Endothelial cell of umbilical vein (primary cell): Measurements from ENCODE around the gene RSPH10B2. TPM values are rescaled to one million over a fixed set of nuclear protein-coding genes. Genes with fewer than 3 reads are reported as not detected.
"Not testable (repeated sequence)": the region's sequence is repeated elsewhere in the genome, so short reads cannot be mapped to it uniquely, and the experiment has no call there.

Experiments used
- BruUV-seq: library from RNA; stranded (reverse); fragments of 400-500 nt; replicated peaks from 2 replicates; lab custom pipeline; 2021; lab: Mats Ljungman, UMichigan
- CTCF ChIA-PET: fragments of 300-600, 350-600 bp; sonication (Branson Sonifier 250); formaldehyde crosslinking; loops from one replicate; lab custom pipeline; 2021; ENCODE audit warnings: antibody characterized with exemption, inconsistent platforms; lab: Charles Lee
- POLR2A ChIA-PET: fragments of 300-600, 350-600 bp; sonication (Branson Sonifier 250); formaldehyde crosslinking; loops from one replicate; lab custom pipeline; 2021; ENCODE audit warnings: antibody characterized with exemption, inconsistent platforms; lab: Charles Lee
- DNase-seq: peaks from one replicate; pipeline ENCODE4 v3.0.0-alpha.2; 2011; ENCODE audit warnings: low read depth, low spot score
- FAIRE-seq: peaks from 2 replicates; lab custom pipeline; 2011; peaks lifted over from hg19 to GRCh38; lab: Jason Lieb, UNC
- H2AFZ ChIP-seq: 2 replicates; pipeline ENCODE4 v1.6.0; 2012; ENCODE audit warnings: low read depth, low read length, control low read depth, inconsistent platforms
- H3K27ac ChIP-seq: 2 replicates; pipeline ENCODE4 v1.5.1; 2011; ENCODE audit warnings: low read depth, mild to moderate bottlenecking, control low read depth, low read length, moderate library complexity; ENCODE audit not compliant: insufficient read depth
- H3K27me3 ChIP-seq, 2 experiments: 2 replicates each; pipeline versions ENCODE4 v1.6.0 to v1.6.1; 2011; ENCODE audit warnings: low read length in 2 of 2, mixed read lengths in 1 of 2; ENCODE audit not compliant: control insufficient read depth in 2 of 2, insufficient read depth in 2 of 2
- H3K36me3 ChIP-seq, 2 experiments: 2 replicates in 1 of 2; 3 replicates in 1 of 2; pipeline ENCODE4 v1.5.1; 2011; ENCODE audit warnings: low read length in 2 of 2, mild to moderate bottlenecking in 1 of 2, moderate library complexity in 1 of 2; ENCODE audit not compliant: control insufficient read depth in 2 of 2, insufficient read depth in 2 of 2; ENCODE audit errors: extremely low read depth in 1 of 2
- H3K4me1 ChIP-seq: 3 replicates; pipeline ENCODE4 v1.5.1; 2011; ENCODE audit warnings: mild to moderate bottlenecking, low read length; ENCODE audit not compliant: control insufficient read depth, insufficient read depth; ENCODE audit errors: extremely low read depth
- H3K4me2 ChIP-seq: 2 replicates; pipeline ENCODE4 v1.6.1; 2011; ENCODE audit warnings: low read length, control low read depth, mixed read lengths; ENCODE audit not compliant: insufficient read depth
- H3K4me3 ChIP-seq, 3 experiments: fragments of 200-600 bp in 1 of 3; sonication (generic), shearing (Covaris generic) in 1 of 3; replicated peaks in 1 of 3; 2 replicates each; pipeline ENCODE4 v1.5.1; 2011 to 2016; ENCODE audit warnings: control low read depth in 3 of 3, low read length in 3 of 3, mild to moderate bottlenecking in 2 of 3, inconsistent platforms in 1 of 3, low read depth in 1 of 3, moderate library complexity in 1 of 3; ENCODE audit not compliant: insufficient read depth in 1 of 3
- H3K79me2 ChIP-seq: 2 replicates; pipeline ENCODE4 v1.6.0; 2012; ENCODE audit warnings: low read length, inconsistent platforms; ENCODE audit not compliant: control insufficient read depth, insufficient read depth
- H3K9ac ChIP-seq: replicated peaks from 2 replicates; pipeline ENCODE3; 2011; ENCODE audit warnings: low read length, control low read depth; ENCODE audit not compliant: insufficient read depth; ENCODE audit errors: extremely low read depth
- H3K9me1 ChIP-seq: replicated peaks from 3 replicates; pipeline ENCODE4 v1.6.0; 2011; ENCODE audit warnings: mild to moderate bottlenecking, low read length; ENCODE audit not compliant: control insufficient read depth, insufficient read depth; ENCODE audit errors: extremely low read depth
- H3K9me3 ChIP-seq: replicated peaks from 2 replicates; pipeline ENCODE4 v1.5.1; 2012; ENCODE audit warnings: low read length, inconsistent platforms; ENCODE audit not compliant: control insufficient read depth, insufficient read depth
- H4K20me1 ChIP-seq: replicated peaks from 2 replicates; pipeline ENCODE3; 2011; ENCODE audit warnings: mild to moderate bottlenecking, low read length; ENCODE audit not compliant: control insufficient read depth, insufficient read depth; ENCODE audit errors: extremely low read depth
- POLR2AphosphoS5 ChIP-seq: IDR thresholded peaks from 2 replicates; pipeline ENCODE4 v1.6.1; 2012; ENCODE audit warnings: low read depth, mild to moderate bottlenecking, control low read depth, low read length, moderate library complexity; ENCODE audit not compliant: insufficient read depth
- dilution Hi-C: fragments of 300-500 bp; cut with MboI; formaldehyde crosslinking; loops from one replicate; pipeline ENCODE4 v1.15.0; 2019; ENCODE audit warnings: low sequenced_read_pairs; ENCODE audit not compliant: extremely low pct_ligation_motif_present
- intact Hi-C: fragments of 100-400 bp; cut with micrococcal nuclease; formaldehyde crosslinking; loops from one replicate; pipeline ENCODE4 v1.10.0; 2022
- polyA plus RNA-seq, 4 experiments: library from polyadenylated mRNA; depleted of rRNA in 3 of 4; stranded (reverse) in 3 of 4; unstranded in 1 of 4; fragments of >200 nt; gene quantifications; 2 replicates each; pipeline versions ENCODE4 v1.2.1 to v1.2.3, GENCODE V29; 2011 to 2012; ENCODE audit warnings: missing spikeins in 1 of 4
- total RNA-seq: library from RNA; stranded (reverse); gene quantifications from 2 replicates; pipeline ENCODE4 v1.2.3, GENCODE V29; 2021
- TF ChIP-seq, protein P1 (sequence below), 2 donors: IDR thresholded peaks; 1 replicate in 1 of 2; 2 replicates in 1 of 2; pipeline ENCODE4 v1.5.1; 2011; ENCODE audit warnings: low read length in 2 of 2, mild to moderate bottlenecking in 2 of 2, moderate library complexity in 2 of 2, control low read depth in 1 of 2, inconsistent platforms in 1 of 2, low read depth in 1 of 2; ENCODE audit not compliant: insufficient read depth in 1 of 2; ENCODE audit errors: extremely low read depth in 1 of 2

Gene RSPH10B2
- total and polyA plus RNA-seq, 2 donors (not counting 3 experiments of a cell fraction or from before 2014, with no cell fraction given): not detected

DNA sequence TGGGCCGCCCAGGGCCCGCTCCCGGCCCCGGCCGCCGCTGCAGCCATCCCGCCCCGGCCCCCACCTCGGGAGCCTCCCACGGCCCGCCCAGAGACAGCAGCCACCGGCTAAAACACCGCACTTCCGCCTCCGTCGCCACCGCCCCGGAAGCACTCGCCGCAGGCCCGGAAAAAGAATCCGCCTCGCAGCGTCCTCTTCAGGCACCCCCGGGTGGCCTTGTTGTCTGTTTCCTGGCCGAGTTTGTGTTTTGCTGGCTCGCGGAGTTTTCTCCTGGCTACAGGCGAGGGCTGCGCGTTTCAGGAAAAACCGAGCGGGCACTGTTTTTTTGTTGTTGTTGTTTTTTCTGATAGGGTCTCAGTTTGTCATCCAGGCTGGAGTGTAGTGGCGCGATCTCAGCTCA lies 72.2 kb downstream of the RSPH10B2 start, which contains the start of gene CCZ1B:
CCZ1B (minus strand) TSS at position 125 of the 400 bp plus-strand sequence; CDS start at position 47, 78 bp downstream.
- H3K9me1 ChIP-seq, H3K4me1 ChIP-seq, intact Hi-C loops, POLR2A ChIA-PET, dilution Hi-C loops, H3K36me3 ChIP-seq, CTCF ChIA-PET, H4K20me1 ChIP-seq, BruUV-seq, H3K9me3 ChIP-seq, H3K79me2 ChIP-seq, H3K27ac ChIP-seq, H3K27me3 ChIP-seq, H3K9ac ChIP-seq: not testable (repeated sequence)
- H2AFZ ChIP-seq: peak within 1 kb of the TSS; percentile 89
- H3K4me3 ChIP-seq: peak within 1 kb of the TSS; percentile 41 to 54 (median 51)
- DNase-seq: peak; percentile 52
- TF ChIP-seq, protein P1, sequence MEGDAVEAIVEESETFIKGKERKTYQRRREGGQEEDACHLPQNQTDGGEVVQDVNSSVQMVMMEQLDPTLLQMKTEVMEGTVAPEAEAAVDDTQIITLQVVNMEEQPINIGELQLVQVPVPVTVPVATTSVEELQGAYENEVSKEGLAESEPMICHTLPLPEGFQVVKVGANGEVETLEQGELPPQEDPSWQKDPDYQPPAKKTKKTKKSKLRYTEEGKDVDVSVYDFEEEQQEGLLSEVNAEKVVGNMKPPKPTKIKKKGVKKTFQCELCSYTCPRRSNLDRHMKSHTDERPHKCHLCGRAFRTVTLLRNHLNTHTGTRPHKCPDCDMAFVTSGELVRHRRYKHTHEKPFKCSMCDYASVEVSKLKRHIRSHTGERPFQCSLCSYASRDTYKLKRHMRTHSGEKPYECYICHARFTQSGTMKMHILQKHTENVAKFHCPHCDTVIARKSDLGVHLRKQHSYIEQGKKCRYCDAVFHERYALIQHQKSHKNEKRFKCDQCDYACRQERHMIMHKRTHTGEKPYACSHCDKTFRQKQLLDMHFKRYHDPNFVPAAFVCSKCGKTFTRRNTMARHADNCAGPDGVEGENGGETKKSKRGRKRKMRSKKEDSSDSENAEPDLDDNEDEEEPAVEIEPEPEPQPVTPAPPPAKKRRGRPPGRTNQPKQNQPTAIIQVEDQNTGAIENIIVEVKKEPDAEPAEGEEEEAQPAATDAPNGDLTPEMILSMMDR (IDR thresholded peaks at IDR 0.05; ENCODE audit: extremely low read depth in 1 of 2, insufficient read depth in 1 of 2, low read depth in 1 of 2, low read length in 2 of 2): peak in 1 of 2 donors; percentile 20
- peak; percentile 27 for TF ChIP-seq POLR2AphosphoS5
- FAIRE-seq: peak; percentile 98
- peak within 1 kb of the TSS; percentile 62 for H3K4me2 ChIP-seq

DNA sequence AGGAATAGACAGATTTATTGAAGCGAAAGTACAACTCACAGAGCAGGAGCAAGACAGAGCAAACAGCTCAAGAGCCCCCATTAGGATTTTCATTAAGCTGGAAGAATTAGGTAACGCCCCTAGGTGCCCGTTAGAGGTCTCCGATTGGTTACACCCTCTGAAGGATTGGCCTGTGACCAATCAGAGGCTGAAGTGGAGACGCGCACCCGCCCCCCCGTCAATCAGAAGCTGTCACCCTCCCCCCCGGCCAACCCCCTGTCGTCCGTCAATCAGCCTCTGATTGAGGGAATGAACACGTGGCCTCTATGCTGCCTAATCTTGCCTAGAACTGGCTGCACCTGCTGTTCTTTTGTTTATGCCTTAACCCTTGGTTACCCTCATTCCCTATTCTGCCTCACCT lies 73.3 kb downstream of the RSPH10B2 start:
- H3K27me3 ChIP-seq, H4K20me1 ChIP-seq, dilution Hi-C loops, H3K4me3 ChIP-seq, CTCF ChIA-PET, H2AFZ ChIP-seq, intact Hi-C loops, H3K9me1 ChIP-seq, H3K9me3 ChIP-seq, DNase-seq, FAIRE-seq, POLR2A ChIA-PET, H3K36me3 ChIP-seq, H3K79me2 ChIP-seq, BruUV-seq, H3K4me2 ChIP-seq, H3K4me1 ChIP-seq, H3K9ac ChIP-seq, H3K27ac ChIP-seq: not testable (repeated sequence)

DNA sequence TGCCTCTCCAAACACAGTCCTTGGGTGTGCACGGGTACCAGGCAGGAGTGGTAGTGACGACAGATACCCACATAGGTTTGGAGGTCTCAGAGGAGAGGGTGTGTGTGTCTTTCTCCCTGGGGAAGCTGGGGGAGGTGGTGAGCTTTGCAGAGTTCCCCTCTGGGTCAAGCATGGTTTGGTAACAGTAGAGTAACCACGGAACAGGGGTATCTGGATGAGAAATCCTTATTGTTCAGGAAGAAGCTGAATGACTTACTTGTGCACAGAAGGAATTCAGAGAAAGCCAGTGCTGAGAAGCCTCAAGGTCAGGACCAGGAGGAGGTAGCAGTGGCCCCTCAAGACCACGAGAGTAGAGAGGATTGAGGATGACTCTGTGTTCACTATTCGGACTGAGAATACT lies 75.7 kb downstream of the RSPH10B2 start:
- BruUV-seq, CTCF ChIA-PET: not testable (repeated sequence)

More for the DNA sequence above, 75.7 kb downstream of the RSPH10B2 start:
- DNase-seq, H3K27ac ChIP-seq, H3K36me3 ChIP-seq, H3K4me1 ChIP-seq, H3K79me2 ChIP-seq, intact Hi-C loops, POLR2A ChIA-PET, H3K4me2 ChIP-seq, H3K9me3 ChIP-seq, dilution Hi-C loops, FAIRE-seq, H3K9me1 ChIP-seq, H3K27me3 ChIP-seq, H2AFZ ChIP-seq, H3K4me3 ChIP-seq, H4K20me1 ChIP-seq, H3K9ac ChIP-seq: not testable (repeated sequence)
